Measurements from ENCODE around the gene C19orf85.

Gene C19orf85

DNA sequence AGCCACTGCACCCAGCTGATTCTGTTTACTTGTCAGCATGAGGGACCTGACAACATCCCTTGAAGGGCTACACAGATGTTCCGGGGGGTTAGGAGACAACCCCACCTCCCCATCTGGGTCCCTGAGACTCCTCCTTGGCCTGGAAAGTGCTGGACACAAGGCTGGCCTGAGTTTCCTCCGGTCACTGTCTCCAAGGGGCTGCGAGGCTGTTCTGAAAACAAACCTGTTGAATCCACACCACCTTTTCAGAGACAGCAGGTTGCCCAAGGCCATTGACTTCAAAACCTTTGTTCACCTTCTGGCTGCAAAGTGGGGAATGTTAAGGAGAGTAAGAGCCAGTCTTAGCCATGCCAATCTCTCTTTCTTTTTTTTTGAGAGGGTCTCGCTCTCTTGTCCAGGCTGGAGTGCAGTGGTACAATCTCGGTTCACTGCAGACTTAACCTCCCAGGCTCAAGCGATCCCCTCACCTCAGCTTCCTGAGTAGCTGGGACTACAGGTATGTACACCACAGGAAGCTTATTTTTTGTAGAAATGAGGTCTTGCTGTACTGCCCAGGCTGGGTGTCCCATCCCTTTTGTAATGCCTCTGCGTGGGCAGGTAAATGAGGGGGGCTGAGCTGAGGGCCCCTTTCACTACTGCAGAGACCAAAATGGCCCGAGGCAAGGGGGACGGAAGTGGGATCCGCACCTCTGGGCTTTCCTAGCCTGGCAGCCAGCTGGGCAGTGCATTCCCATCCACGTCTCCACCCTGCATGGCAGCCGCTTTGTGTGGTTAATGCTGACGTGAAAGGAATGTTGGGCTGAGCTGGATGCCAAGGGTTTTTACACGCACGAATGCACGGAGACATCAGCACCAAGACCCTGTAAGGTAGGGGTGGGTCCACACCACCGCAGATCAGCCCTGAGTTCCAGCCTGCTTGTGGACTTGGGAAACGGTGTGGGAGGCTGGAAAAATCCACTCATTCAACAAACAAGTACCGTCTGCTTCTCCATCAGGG lies 10.0 kb upstream of the C19orf85 start:
- DNase-seq: no peak

DNA sequence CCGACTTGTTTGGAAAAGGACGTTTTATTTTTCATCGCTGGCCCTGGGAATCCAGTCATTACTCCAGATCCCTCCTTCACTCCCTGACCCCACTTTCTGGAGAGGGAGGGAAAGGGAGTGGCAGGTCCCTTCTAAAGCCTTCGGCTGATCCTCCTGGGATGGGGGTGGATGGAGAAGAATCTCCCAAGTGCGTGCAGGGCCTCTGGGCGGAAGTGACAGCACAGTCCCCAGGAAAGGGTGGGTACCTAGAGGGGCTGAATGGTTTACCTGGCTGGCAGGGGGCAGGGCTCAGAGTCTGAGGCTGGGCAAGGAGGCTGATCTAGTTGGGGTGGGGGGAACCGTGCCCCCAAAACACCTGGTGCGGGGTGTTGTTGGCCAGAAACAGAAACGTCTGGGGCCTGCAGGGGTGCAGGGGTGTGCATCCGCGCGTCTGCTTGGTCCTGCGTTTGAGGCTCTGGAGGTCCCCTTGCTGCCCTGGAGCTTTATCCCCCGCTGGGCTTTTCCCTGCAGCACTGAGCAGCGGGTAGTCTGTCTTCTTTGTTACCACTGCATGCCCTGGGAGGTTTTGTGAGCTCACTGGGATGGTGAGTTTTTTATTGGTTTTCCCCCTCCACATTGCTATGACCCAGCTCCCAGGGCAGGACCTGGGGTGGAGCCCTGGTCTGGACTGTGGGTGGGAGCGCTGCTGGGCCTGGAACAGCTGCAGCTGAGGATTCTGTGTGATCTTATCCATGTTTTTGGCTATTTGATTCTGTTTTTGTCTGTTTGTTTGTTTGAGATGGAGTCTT lies 8.9 kb upstream of the C19orf85 start:
- DNase-seq: no peak

DNA sequence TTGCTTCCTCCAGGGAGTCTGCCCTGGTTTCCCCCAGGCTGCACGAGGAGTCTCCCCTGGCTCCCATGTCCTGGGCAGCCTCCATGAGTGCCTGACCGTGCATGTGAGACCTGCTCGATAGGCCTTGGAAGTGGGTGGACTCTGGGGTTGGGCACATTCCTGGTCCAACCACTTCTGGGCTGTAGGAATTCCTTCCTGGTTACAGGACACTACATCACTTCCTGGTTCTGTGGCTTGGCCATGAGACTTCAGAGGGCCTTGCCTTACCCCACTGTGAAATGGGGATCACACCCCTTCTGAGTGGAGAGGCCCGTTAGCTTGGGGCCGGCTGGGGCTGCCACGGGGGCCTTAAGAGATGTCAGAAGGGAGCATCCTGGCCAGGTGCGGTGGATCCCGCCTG lies 7.9 kb upstream of the C19orf85 start:
- no peak for DNase-seq

DNA sequence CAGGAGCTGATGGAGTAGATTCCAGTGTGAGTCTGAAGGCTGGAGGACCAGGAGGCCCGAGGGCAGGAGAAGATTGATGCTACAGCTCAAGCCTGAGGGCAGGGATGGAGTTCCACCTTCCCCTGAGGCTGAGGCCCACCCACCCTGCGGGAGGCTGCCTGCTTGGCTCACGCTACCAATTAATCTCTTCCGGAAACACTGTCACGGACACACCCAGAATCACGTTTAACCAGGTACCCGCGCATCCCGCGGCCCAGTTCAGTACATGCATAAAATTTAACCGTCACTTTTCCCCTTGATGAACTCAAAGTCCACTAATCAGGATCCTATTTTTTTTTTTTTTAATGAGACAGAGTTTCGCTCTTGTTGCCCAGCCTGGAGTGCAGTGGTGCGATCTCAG lies 6.7 kb upstream of the C19orf85 start:
- DNase-seq: no peak

DNA sequence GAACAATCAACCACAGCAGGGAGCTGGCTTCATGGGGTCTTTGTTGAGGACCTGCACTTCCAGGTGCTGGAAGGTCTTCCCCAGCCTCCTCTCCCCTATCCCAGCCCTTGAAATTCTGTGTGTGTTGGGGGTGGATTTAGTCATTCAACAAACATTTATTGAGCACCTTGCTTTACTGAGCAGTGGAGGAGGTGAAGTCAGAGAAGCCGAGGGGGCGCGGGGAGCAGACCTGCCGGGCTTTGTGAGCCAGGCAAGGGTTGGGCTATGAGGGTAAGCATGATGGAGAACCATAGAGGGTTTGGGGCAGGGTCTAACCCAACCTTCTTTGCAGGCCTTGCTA lies 3.5 kb upstream of the C19orf85 start:
- no peak for DNase-seq

DNA sequence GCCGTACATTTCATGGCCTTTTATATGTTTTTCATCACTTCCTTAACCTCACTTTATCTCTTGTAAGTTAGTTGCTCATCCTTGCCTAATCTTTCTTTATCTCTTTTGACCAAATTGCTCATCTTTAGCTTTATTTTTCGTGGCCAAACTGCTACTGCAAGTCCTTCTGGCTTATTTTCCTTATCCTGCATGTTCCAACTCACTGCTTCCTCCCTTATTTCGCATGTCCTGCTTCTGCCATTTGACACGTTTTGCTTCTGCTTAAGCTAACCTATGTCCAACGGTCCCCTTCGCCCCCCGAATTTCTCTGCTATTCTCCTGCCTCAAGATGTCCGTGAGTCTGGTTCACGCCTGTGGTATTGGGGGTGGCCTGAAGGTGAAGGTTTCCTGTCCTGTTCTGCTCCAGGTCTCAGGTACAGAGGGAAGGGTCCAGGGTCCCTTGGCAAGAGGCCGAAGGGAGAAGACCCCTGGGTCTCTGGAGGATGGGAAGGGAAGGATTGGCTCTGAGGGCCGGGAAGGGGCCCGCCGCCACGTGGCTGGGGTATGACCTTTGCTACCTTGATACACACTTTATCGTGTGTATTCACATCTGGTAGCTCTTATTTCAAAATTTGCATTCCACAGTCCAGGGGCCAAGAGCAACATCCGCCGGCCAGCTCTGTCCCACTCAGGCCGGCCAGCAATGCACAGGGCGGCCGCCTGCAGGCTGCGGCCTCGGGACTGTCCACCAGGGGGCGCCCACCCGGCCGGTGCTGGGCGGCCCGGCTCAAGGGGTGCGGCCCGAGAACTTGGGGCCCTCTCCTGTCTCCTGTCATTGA lies 2.9 kb upstream of the C19orf85 start:
- DNase-seq: no peak

DNA sequence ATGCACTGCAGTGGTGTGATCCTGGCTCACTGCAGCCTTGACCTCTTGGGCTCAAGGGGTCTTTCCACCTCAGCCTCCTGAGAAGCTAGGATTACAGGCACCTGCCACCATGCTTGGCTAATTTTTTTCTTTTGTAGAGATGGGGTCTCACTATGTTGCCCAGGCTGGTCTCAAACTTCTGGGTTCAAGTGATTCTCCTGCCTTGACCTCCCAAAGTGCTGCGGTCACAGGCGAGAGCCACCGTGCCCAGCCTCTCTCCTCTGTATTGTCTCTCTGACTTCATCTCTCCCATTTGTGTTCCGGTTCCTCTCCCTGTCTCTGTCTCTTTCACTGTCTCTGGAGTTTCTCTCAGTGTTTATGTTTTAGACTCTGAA lies 1.7 kb upstream of the C19orf85 start:
- no peak for DNase-seq

DNA sequence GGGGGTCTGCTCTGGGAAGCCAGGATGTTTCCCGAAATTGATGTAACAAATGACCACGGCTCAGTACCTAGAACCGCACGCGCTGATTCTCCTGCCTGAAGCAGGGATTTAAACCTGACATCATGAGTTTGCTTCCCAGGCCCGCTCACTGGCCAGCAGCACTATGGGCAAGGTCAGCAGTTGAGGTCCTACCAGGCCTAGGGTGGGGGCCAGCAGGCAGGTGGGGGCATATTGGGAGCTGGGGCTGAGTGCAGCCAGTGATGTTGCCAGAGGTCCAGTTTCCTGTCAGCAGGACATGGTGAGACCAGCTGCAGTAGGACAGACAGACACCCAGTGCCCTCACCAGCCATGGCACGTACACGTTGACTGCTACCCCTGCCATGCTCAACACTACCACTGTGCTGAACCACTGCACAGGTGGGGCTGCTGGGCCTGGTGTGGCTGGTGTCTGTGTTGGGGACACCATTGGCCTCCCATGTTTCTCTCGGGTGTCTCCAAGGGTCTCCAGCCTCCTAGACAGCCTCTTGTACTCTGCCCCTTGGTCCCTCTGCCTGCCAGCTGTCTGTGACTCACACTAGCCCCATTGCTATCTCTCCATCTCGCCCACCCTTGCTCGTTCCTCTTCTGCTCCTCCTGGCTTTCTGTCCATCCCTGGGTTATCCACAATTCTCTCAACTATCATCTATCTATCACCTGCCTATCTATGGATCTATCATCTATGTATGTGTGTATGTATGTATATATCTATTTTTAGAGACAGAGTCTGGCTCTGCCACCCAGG lies 1.1 kb upstream of the C19orf85 start:
- no peak for DNase-seq

DNA sequence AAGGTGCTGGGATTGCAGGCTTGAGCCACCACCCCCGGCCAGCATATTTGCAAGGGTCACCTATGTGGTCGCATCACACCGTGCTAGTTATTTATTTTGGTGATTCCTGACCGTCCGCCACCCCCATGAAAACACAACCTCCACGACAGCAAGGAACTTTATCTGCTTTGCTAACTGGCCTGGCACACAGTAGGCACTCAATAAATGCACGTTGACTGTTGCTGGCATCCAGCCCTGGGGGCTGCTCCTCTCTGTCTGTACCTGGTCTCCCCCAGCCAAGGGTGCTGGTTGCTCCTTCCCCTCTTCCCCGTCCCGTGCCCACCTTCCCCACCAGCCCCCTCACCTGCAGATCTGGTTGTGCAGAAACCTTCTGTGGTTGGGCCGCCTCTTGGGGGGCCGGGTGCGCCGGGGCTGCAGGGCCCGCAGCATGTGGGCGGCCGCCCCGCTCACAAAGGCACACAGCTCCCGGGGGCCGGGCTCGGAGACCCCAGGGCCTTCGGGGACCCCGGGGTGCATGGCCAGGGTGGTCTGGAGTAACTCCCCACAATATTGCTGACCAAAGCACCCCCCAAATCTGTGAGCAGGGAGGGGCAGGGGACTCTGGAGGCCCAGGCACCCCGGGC lies 401 bp downstream of the C19orf85 start:
- no peak for DNase-seq

DNA sequence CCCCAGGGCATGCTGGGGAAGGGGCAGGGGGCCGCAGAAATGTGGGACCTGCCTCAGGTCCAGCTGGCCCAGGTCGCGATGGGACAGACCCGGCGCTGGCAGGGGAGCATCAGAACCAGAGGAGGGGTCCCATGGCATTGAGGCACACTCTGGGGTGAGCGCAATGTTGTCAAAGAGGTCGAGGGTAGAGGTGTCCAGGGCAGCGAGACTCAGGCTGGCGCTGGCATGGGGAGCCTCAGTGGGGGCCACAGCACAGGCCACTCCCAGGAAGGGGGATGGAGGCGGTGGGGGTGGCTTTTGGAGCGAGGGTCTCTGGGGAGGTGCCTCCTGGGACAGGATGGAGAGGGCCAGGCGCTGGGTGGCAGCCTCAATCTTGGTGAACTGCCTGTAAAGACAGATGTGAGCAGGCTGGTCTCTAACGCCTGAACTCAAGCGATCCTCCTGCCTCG lies 944 bp downstream of the C19orf85 start:
- DNase-seq: no peak

DNA sequence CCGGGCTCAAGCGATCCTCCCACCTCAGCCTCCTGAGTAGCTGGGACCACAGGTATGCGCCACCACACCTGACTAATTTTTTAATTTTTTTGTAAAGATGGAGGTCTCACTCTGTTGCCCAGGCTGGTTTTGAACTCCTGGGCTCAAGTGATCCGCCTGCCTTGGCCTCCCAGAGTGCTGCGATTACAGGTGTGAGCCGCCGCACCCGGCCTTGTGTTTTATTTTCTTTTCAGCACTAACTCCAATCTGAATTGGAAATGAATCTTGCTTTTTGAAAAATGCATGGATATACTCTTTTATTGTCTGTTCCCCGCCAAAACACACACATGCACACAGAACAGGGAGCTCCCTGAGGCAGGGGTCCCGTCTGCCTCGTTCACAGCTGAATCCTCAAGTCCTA lies 1.8 kb downstream of the C19orf85 start:
- DNase-seq: no peak

DNA sequence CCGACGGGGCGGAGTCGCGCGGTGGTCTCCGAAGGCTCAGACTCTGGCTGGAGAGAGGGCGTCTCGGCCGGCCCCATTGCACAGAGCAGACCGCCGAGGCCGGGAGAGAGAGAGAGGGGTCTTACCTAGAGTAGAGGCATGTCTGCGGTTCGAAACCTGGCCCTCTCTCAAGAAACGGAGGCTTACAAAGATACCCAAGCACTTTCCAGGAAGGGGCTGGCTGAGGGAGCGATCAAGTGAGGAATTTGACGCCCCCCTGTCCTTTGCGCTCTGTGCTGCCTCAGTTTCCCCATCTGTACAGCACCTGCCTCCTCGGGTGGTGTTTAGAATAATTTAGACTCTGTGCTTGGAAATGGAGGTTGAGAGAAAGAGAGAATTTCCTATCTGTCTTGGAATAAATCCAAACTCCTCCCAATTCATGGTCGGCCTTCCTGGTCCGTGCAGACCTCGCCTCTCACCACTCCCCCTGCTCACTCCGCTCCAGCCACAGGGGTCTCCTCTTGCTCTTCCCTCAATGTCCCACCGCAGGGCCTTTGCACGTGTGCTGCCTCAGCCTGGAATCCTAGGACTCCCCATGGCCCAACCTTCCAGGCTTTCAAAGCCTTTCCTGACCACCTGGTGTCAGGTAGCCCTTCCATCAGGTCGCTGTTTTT lies 2.5 kb downstream of the C19orf85 start:
- peak; percentile 9 for DNase-seq

DNA sequence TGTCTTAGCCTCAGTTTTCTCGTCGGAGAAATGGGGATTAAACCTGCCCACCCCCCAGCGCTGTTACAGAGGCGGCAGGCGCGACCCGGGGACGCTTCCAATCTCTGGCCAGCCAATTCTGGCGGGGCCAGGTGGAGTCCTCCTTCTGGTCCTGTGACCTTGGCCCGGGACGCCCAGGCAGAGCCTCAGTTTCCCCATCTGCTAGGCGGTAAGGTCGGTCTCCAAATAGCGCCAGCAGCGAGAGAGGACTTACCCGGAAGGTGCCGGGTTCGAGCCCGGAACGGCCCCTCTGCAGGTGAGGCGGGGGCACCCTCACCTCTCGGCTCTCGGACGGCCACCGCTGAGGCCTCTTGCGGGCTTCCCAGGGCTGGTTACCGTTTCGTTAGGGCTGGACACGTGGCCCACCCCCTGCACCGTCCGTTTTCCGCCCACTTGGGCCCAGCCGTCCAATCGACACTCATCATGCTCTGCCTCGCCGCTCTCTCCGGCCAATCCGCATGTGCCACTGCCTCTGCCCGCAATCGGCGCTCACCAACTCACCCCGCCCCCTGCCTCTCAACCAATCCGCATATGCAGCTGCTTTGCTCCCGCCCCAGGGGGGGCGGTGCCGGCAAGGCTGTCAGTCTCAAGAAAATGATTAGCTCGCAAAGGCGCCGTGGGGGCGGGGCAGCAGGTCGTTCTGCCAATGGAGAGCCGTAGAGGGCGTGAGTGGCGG lies 3.1 kb downstream of the C19orf85 start, which contains the start of gene ISOC2:
ISOC2 (minus strand) TSS at position 384 of the 715 bp plus-strand sequence. CDS start 5,156 bp downstream, outside the sequence.
- peak; percentile 99 for DNase-seq

DNA sequence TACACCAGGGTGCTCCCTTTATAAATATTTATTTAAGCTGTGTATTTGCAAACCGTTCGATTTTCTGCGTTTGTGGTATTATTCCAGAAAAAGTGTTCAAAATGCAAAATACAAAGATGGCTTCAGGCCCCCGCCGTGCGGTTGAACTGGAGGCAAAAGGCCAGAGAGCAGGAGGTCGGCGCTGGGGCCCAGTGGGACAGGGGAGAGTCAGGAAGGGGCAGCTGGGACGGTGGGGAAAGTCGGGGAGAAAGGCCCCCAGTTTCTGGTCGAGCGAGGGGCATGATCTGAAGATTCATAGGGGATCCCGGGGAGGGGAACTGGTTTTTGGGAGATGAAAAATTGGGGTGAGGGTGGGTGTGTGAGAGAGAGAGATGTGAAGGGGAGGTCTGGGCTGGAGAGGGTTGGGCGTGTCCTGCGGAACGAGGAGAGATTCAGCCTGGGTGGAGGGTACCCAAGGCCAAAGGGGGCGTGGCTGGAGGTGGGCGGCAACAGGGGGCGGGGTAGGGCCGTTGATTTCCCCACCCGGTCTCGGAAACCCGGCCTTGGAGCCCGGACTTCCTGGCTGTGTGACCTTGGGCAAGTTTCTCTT lies 3.8 kb downstream of the C19orf85 start:
- DNase-seq: peak; percentile 57

DNA sequence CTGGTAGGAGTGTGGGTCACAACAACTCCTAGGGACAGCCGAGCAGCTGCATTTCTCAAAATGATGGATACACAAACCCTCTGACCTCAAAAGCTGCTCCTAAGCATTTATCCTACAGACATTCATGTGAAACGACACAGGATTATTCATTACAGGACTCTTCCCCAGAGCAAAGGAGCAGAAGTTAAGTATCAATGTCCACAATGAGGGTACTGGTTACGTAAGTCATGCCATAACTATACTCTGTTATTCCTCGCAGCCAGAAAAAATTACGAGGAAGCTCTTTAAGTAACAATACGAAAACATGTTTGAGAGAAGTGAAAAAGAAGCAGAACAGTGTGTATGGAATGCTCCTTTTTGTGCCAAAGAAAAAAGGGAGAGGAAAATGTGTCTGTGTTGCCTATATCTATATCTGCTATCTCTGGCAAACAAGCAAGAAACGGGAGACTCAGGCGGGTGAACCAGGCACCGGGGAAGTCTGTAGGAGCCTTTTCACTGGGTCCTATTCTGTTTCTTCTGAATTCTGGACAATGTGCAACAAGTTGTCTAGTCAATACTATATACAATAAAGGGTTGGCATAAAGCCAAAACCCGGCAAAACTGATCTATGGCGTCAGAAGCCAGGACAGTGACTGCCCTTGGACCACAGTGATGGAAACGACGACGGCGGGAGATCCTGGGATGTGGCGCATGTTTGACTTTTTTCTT lies 4.4 kb downstream of the C19orf85 start:
- no peak for DNase-seq

DNA sequence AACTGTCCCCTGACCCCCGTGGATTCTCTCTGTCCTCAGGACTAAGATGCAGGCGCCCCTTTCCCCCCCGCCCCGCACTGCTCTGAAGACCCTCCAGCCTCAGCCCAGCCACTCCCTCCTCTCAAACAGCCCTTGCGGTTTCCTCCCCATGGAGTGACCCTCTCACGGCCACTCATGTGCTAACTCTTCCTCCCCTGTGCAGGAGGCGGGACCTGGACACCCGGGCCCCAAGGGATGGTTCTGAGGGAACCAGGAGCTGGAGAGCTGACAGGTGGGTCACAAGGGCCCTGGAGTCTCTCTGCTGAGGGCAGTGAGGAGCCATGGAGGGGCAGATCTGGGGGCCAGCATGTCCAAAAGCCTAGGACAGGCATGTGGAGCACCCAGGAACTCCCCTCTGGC lies 5.0 kb downstream of the C19orf85 start:
- DNase-seq: no peak

DNA sequence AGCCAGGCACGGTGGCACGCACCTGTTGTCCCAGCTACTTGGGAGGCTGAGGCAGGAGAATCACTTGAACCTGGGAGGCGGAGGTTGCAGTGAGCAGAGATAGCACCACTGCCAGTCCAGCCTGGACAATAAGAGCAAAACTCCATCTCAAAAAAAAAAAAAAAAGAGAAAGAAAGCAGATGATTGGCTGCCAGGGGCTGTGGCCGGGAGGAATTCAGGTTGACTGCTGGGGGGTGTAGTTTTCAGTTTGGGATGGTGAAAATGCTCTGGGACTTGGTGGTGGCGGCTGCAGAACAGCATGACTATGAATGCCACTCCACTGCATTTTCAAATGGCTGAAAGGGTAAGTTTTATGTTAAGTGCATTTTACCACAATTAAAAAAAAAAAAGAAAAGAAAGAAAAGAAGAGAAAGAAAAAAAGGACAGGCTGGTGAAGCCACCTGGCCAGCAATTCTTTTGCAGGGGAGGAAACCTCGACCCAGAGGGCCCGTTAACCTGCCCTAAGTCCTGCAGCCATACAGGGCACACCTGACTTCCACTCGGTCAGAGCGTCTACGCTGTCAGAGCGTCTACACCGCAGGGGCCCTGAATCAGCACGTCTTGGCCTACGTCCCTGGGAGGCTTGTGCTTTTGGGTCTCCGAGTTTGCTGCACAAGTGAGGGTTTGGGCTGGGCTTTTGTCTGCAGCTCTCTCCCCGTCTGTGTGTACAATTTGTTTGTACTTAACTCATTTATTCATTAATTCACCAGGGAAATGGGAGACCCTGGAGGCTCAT lies 6.7 kb downstream of the C19orf85 start:
- DNase-seq: no peak

DNA sequence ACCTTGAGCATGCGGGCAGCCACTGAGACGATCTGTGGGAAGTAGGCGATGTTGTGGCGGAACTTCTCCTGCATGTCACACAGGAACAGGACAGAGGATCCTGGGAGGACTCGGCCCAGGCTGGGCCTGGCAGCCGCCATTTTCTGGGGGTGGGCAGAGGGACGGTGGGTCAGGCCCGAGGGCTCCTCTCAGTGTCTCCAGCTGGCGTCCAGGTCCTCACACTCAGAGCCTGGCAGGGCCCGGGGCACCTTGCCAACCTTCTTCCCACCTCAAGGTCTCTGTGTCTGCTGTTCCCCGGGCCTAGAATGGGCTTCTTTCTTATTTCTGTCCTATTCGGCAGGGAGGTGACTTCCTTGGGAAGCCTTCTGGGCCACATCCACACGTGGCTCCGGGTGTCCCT lies 8.2 kb downstream of the C19orf85 start:
- no peak for DNase-seq
